GM23338 (cell line): Measurements from ENCODE around the gene TMEM106C. TPM values are rescaled to one million over a fixed set of nuclear protein-coding genes. Genes with fewer than 3 reads are reported as not detected.

ENCODE experiments used
- ATAC-seq: fragments of 200-7000 bp; cut with Tn5 transposase; 3 replicates; pipeline ENCODE4 v1.9.1; 2020
- DNase-seq: peaks from one replicate; pipeline ENCODE4 v3.0.0-alpha.2; 2015; ENCODE audit warnings: low spot score
- H2AFZ ChIP-seq: fragments of 200-600 bp; sonication (generic); 2 replicates; pipeline ENCODE4 v1.8.0; 2016; ENCODE audit warnings: antibody characterized with exemption, mild to moderate bottlenecking, moderate library complexity
- H3F3A ChIP-seq: fragments of 200-600 bp; sonication (generic); replicated peaks from 2 replicates; pipeline ENCODE4 v1.8.0; 2017; ENCODE audit warnings: antibody characterized with exemption, mixed run types, low read depth
- H3K27ac ChIP-seq: fragments of 200-600 bp; sonication (generic); 2 replicates; pipeline ENCODE4 v1.6.1; 2016; ENCODE audit warnings: low read depth
- H3K27me3 ChIP-seq: fragments of 200-600 bp; sonication (generic); 2 replicates; pipeline ENCODE4 v1.8.0; 2016; ENCODE audit warnings: mild to moderate bottlenecking, mixed run types, moderate library complexity; ENCODE audit not compliant: insufficient read depth
- H3K36me3 ChIP-seq: fragments of 200-600 bp; sonication (generic); 2 replicates; pipeline ENCODE4 v1.8.0; 2016; ENCODE audit warnings: mild to moderate bottlenecking; ENCODE audit not compliant: insufficient read depth
- H3K4me1 ChIP-seq: fragments of 200-600 bp; sonication (generic); 2 replicates; pipeline ENCODE4 v1.8.0; 2016; ENCODE audit warnings: mild to moderate bottlenecking, moderate library complexity; ENCODE audit not compliant: insufficient read depth
- H3K4me2 ChIP-seq: fragments of 200-600 bp; sonication (generic); 2 replicates; pipeline ENCODE4 v1.7.1; 2017; ENCODE audit warnings: mixed run types
- H3K4me3 ChIP-seq: fragments of 200-600 bp; sonication (generic); 2 replicates; pipeline ENCODE4 v1.6.1; 2016; ENCODE audit warnings: mixed run types
- H3K79me2 ChIP-seq: fragments of 200-600 bp; sonication (generic); replicated peaks from 2 replicates; pipeline ENCODE4 v1.8.0; 2017; ENCODE audit warnings: mild to moderate bottlenecking; ENCODE audit not compliant: insufficient read depth
- H3K9me2 ChIP-seq: fragments of 200-600 bp; sonication (generic); 2 replicates; pipeline ENCODE4 v1.8.0; 2017; ENCODE audit not compliant: insufficient read depth
- H4K20me1 ChIP-seq: fragments of 200-600 bp; sonication (generic); replicated peaks from 2 replicates; pipeline ENCODE4 v1.8.0; 2017; ENCODE audit warnings: mild to moderate bottlenecking; ENCODE audit not compliant: insufficient read depth
- H3K27ac Mint-ChIP-seq: 2 replicates; pipeline ENCODE4 v1.8.0; 2020; ENCODE audit warnings: inconsistent platforms, mild to moderate bottlenecking, moderate library complexity, mixed read lengths
- H3K27me3 Mint-ChIP-seq: 3 replicates; pipeline ENCODE4 v1.8.0; 2022; ENCODE audit warnings: low read depth, mild to moderate bottlenecking, moderate library complexity, mixed read lengths, inconsistent platforms; ENCODE audit not compliant: insufficient read depth, poor library complexity
- H3K36me3 Mint-ChIP-seq: 3 replicates; pipeline ENCODE4 v1.8.0; 2021; ENCODE audit warnings: low read depth, mild to moderate bottlenecking, inconsistent platforms, moderate library complexity, mixed read lengths
- H3K4me1 Mint-ChIP-seq: 3 replicates; pipeline ENCODE4 v1.8.0; 2020; ENCODE audit warnings: mild to moderate bottlenecking, inconsistent platforms, mixed read lengths
- H3K4me3 Mint-ChIP-seq: 3 replicates; pipeline ENCODE4 v1.8.0; 2021; ENCODE audit warnings: moderate library complexity, mild to moderate bottlenecking, inconsistent platforms, mixed read lengths
- H3K9me3 Mint-ChIP-seq: 3 replicates; pipeline ENCODE4 v1.8.0; 2020; ENCODE audit warnings: moderate library complexity, mild to moderate bottlenecking, inconsistent platforms, mixed read lengths
- CREB1 ChIP-seq: fragments of 250-450 bp; sonication (Bioruptor Pico); IDR thresholded peaks from 2 replicates; pipeline ENCODE4 v1.5.0; 2020; ENCODE audit warnings: low read depth, mild to moderate bottlenecking, moderate library complexity
- CTCF ChIP-seq, 2 experiments: fragments of 200-600 bp in 1 of 2; sonication (generic) in 1 of 2; conservative IDR thresholded peaks; 2 replicates each; pipeline versions ENCODE4 v1.5.1 to v1.6.1; 2016 to 2017; ENCODE audit warnings: antibody characterized with exemption in 2 of 2, low read depth in 2 of 2, mild to moderate bottlenecking in 2 of 2, moderate library complexity in 1 of 2
- EZH2 ChIP-seq: fragments of 200-600 bp; sonication (generic); IDR thresholded peaks from one replicate; pipeline ENCODE4 v1.8.0; 2017; ENCODE audit warnings: antibody characterized with exemption, mild to moderate bottlenecking, low read depth; ENCODE audit not compliant: unreplicated experiment
- EZH2phosphoT487 ChIP-seq: fragments of 200-600 bp; sonication (generic); IDR thresholded peaks from one replicate; pipeline ENCODE4 v1.8.1; 2018; ENCODE audit warnings: antibody characterized with exemption; ENCODE audit not compliant: unreplicated experiment
- JUNB ChIP-seq: IDR thresholded peaks from one replicate; pipeline ENCODE4 v1.6.1; 2016; ENCODE audit warnings: antibody characterized with exemption; ENCODE audit not compliant: unreplicated experiment
- NANOG ChIP-seq: IDR thresholded peaks from 2 replicates; pipeline ENCODE4 v1.6.1; 2016; ENCODE audit warnings: antibody characterized with exemption, borderline replicate concordance
- POLR2AphosphoS5 ChIP-seq: IDR thresholded peaks from 2 replicates; pipeline ENCODE4 v1.6.1; 2016; ENCODE audit warnings: antibody characterized with exemption, low read depth
- STAT1 ChIP-seq: IDR thresholded peaks from one replicate; pipeline ENCODE4 v1.6.1; 2016; ENCODE audit warnings: antibody characterized with exemption; ENCODE audit not compliant: unreplicated experiment
- ZNF114 ChIP-seq: fragments of 250-450 bp; sonication (Bioruptor Pico); IDR thresholded peaks from 2 replicates; pipeline ENCODE4 v1.5.0; 2020; ENCODE audit warnings: mild to moderate bottlenecking, moderate library complexity
- ZNF331 ChIP-seq: fragments of 250-450 bp; sonication (Bioruptor Pico); IDR thresholded peaks from 2 replicates; pipeline ENCODE4 v1.5.0; 2020; ENCODE audit warnings: low read depth, mild to moderate bottlenecking, moderate library complexity
- polyA plus RNA-seq: library from polyadenylated mRNA; unstranded; fragments of >200 nt; fragmentation: Nextera tagmentation; extraction: Ambion mirVana; gene quantifications from 2 replicates; pipeline ENCODE4 v1.2.1, GENCODE V29; 2016
- total RNA-seq: library from RNA; depleted of rRNA; stranded (reverse); fragments of >200 nt; shearing (Covaris generic); gene quantifications from 2 replicates; pipeline ENCODE4 v1.2.3, GENCODE V29; 2014
- TF ChIP-seq, protein P1 (sequence below): fragments of 250-450 bp; sonication (Bioruptor Pico); IDR thresholded peaks from 2 replicates; pipeline ENCODE4 v1.5.0; 2020; ENCODE audit warnings: mild to moderate bottlenecking, moderate library complexity
- TF ChIP-seq, protein P2 (sequence below): IDR thresholded peaks from one replicate; pipeline ENCODE4 v1.6.1; 2018; ENCODE audit warnings: antibody characterized with exemption; ENCODE audit not compliant: unreplicated experiment
- TF ChIP-seq, protein P3 (sequence below): IDR thresholded peaks from 2 replicates; pipeline ENCODE4 v1.6.1; 2016; ENCODE audit warnings: antibody characterized with exemption

The TMEM106C gene
- total and polyA plus RNA-seq, 2 experiments from 2014 or later, result 43.5 to 83.7 TPM

GRCh38 chr12:47964106-47964728 lies 821 bp downstream of the TMEM106C start:
- Histone ChIP-seq H3K4me3 (peak overlapping the region; percentile 75), H3K27me3 (peaks cover 28% of the 10 kb centered on the region), H3K79me2 (no peaks in the 10 kb centered on the region), H3F3A (no peaks in the 10 kb centered on the region), H3K4me1 (peaks cover 25% of the 10 kb centered on the region), H4K20me1 (peaks cover 3% of the 10 kb centered on the region; the same call in 1 of the 2 replicates), H3K36me3 (no peaks in the 10 kb centered on the region), H3K9me2 (no peaks in the 10 kb centered on the region), H2AFZ (peak overlapping the region; percentile 72), H3K4me2 (peak overlapping the region; percentile 88), H3K27ac (no peak overlapping the region)
- Mint-ChIP-seq H3K4me1 (peaks cover 34% of the 10 kb centered on the region), H3K27ac (no peak overlapping the region), H3K36me3 (peaks cover 22% of the 10 kb centered on the region), H3K9me3 (peaks cover 22% of the 10 kb centered on the region), H3K27me3 (peaks cover 33% of the 10 kb centered on the region), H3K4me3 (peak overlapping the region; percentile 96)
- no peak for TF ChIP-seq ZNF331 (CRISPR knock-in tag)
- no peak for TF ChIP-seq NANOG
- TF ChIP-seq, protein P1, sequence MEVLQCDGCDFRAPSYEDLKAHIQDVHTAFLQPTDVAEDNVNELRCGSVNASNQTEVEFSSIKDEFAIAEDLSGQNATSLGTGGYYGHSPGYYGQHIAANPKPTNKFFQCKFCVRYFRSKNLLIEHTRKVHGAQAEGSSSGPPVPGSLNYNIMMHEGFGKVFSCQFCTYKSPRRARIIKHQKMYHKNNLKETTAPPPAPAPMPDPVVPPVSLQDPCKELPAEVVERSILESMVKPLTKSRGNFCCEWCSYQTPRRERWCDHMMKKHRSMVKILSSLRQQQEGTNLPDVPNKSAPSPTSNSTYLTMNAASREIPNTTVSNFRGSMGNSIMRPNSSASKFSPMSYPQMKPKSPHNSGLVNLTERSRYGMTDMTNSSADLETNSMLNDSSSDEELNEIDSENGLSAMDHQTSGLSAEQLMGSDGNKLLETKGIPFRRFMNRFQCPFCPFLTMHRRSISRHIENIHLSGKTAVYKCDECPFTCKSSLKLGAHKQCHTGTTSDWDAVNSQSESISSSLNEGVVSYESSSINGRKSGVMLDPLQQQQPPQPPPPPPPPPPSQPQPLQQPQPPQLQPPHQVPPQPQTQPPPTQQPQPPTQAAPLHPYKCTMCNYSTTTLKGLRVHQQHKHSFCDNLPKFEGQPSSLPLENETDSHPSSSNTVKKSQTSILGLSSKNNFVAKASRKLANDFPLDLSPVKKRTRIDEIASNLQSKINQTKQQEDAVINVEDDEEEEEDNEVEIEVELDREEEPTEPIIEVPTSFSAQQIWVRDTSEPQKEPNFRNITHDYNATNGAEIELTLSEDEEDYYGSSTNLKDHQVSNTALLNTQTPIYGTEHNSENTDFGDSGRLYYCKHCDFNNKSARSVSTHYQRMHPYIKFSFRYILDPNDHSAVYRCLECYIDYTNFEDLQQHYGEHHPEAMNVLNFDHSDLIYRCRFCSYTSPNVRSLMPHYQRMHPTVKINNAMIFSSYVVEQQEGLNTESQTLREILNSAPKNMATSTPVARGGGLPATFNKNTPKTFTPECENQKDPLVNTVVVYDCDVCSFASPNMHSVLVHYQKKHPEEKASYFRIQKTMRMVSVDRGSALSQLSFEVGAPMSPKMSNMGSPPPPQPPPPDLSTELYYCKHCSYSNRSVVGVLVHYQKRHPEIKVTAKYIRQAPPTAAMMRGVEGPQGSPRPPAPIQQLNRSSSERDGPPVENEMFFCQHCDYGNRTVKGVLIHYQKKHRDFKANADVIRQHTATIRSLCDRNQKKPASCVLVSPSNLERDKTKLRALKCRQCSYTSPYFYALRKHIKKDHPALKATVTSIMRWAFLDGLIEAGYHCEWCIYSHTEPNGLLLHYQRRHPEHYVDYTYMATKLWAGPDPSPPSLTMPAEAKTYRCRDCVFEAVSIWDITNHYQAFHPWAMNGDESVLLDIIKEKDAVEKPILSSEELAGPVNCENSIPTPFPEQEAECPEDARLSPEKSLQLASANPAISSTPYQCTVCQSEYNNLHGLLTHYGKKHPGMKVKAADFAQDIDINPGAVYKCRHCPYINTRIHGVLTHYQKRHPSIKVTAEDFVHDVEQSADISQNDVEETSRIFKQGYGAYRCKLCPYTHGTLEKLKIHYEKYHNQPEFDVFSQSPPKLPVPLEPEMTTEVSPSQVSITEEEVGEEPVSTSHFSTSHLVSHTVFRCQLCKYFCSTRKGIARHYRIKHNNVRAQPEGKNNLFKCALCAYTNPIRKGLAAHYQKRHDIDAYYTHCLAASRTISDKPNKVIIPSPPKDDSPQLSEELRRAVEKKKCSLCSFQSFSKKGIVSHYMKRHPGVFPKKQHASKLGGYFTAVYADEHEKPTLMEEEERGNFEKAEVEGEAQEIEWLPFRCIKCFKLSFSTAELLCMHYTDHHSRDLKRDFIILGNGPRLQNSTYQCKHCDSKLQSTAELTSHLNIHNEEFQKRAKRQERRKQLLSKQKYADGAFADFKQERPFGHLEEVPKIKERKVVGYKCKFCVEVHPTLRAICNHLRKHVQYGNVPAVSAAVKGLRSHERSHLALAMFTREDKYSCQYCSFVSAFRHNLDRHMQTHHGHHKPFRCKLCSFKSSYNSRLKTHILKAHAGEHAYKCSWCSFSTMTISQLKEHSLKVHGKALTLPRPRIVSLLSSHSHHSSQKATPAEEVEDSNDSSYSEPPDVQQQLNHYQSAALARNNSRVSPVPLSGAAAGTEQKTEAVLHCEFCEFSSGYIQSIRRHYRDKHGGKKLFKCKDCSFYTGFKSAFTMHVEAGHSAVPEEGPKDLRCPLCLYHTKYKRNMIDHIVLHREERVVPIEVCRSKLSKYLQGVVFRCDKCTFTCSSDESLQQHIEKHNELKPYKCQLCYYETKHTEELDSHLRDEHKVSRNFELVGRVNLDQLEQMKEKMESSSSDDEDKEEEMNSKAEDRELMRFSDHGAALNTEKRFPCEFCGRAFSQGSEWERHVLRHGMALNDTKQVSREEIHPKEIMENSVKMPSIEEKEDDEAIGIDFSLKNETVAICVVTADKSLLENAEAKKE (CRISPR knock-in tag), result no peak
- TF ChIP-seq, protein P2, sequence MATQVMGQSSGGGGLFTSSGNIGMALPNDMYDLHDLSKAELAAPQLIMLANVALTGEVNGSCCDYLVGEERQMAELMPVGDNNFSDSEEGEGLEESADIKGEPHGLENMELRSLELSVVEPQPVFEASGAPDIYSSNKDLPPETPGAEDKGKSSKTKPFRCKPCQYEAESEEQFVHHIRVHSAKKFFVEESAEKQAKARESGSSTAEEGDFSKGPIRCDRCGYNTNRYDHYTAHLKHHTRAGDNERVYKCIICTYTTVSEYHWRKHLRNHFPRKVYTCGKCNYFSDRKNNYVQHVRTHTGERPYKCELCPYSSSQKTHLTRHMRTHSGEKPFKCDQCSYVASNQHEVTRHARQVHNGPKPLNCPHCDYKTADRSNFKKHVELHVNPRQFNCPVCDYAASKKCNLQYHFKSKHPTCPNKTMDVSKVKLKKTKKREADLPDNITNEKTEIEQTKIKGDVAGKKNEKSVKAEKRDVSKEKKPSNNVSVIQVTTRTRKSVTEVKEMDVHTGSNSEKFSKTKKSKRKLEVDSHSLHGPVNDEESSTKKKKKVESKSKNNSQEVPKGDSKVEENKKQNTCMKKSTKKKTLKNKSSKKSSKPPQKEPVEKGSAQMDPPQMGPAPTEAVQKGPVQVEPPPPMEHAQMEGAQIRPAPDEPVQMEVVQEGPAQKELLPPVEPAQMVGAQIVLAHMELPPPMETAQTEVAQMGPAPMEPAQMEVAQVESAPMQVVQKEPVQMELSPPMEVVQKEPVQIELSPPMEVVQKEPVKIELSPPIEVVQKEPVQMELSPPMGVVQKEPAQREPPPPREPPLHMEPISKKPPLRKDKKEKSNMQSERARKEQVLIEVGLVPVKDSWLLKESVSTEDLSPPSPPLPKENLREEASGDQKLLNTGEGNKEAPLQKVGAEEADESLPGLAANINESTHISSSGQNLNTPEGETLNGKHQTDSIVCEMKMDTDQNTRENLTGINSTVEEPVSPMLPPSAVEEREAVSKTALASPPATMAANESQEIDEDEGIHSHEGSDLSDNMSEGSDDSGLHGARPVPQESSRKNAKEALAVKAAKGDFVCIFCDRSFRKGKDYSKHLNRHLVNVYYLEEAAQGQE, result no peak
- TF ChIP-seq JUNB, result no peak
- TF ChIP-seq CREB1 (CRISPR knock-in tag), result no peak
- no peak for TF ChIP-seq POLR2AphosphoS5
- TF ChIP-seq CTCF (conservative IDR thresholded peaks at IDR 0.05; ENCODE audit: low read depth in 2 of 2), result no peak
- TF ChIP-seq STAT1, result no peak
- no peak for TF ChIP-seq EZH2phosphoT487
- TF ChIP-seq, protein P3, sequence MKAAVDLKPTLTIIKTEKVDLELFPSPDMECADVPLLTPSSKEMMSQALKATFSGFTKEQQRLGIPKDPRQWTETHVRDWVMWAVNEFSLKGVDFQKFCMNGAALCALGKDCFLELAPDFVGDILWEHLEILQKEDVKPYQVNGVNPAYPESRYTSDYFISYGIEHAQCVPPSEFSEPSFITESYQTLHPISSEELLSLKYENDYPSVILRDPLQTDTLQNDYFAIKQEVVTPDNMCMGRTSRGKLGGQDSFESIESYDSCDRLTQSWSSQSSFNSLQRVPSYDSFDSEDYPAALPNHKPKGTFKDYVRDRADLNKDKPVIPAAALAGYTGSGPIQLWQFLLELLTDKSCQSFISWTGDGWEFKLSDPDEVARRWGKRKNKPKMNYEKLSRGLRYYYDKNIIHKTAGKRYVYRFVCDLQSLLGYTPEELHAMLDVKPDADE, result no peak
- no peak for TF ChIP-seq EZH2
- TF ChIP-seq ZNF114 (CRISPR knock-in tag), result no peak
- peak; percentile 60 for DNase-seq
- ATAC-seq, result peak; percentile 32
